ENCODE measurements around the gene BBX.

DNA sequence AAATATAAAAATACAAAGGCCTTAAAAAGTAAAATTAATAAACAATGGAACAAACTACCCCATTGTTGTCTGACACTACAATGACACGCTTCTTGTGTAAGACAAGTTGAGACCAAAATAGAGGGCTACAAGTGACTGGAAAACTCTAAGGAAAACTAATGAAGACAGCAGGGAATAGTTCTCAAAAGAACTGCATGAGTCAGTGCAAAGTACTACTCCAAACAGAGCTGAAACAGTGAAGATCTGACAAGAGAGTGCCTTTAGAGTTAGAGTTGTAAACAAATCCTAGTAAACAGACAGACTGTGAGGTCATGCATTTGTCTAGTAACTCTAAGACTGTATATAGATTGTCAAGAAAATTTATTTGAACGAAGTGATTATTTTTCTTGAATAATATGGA lies 233.9 kb downstream of the BBX start:
- TF ChIP-seq, protein P1, sequence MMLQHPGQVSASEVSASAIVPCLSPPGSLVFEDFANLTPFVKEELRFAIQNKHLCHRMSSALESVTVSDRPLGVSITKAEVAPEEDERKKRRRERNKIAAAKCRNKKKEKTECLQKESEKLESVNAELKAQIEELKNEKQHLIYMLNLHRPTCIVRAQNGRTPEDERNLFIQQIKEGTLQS (CRISPR knock-in tag; conservative IDR thresholded peaks at IDR 0.05) = no peak
- TF ChIP-seq SP1 (CRISPR knock-in tag; conservative IDR thresholded peaks at IDR 0.05) = no peak
- TF ChIP-seq, protein P2, sequence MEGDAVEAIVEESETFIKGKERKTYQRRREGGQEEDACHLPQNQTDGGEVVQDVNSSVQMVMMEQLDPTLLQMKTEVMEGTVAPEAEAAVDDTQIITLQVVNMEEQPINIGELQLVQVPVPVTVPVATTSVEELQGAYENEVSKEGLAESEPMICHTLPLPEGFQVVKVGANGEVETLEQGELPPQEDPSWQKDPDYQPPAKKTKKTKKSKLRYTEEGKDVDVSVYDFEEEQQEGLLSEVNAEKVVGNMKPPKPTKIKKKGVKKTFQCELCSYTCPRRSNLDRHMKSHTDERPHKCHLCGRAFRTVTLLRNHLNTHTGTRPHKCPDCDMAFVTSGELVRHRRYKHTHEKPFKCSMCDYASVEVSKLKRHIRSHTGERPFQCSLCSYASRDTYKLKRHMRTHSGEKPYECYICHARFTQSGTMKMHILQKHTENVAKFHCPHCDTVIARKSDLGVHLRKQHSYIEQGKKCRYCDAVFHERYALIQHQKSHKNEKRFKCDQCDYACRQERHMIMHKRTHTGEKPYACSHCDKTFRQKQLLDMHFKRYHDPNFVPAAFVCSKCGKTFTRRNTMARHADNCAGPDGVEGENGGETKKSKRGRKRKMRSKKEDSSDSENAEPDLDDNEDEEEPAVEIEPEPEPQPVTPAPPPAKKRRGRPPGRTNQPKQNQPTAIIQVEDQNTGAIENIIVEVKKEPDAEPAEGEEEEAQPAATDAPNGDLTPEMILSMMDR (IDR thresholded peaks at IDR 0.05) = no peak
- TF ChIP-seq NR3C1 (CRISPR knock-in tag; conservative IDR thresholded peaks at IDR 0.05; ENCODE audit: low read depth) = no peak
- no peak for TF ChIP-seq NR2C2 (CRISPR knock-in tag; IDR thresholded peaks at IDR 0.05)
- no peak for TF ChIP-seq CREM (CRISPR knock-in tag; IDR thresholded peaks at IDR 0.05)
- TF ChIP-seq, protein P3, sequence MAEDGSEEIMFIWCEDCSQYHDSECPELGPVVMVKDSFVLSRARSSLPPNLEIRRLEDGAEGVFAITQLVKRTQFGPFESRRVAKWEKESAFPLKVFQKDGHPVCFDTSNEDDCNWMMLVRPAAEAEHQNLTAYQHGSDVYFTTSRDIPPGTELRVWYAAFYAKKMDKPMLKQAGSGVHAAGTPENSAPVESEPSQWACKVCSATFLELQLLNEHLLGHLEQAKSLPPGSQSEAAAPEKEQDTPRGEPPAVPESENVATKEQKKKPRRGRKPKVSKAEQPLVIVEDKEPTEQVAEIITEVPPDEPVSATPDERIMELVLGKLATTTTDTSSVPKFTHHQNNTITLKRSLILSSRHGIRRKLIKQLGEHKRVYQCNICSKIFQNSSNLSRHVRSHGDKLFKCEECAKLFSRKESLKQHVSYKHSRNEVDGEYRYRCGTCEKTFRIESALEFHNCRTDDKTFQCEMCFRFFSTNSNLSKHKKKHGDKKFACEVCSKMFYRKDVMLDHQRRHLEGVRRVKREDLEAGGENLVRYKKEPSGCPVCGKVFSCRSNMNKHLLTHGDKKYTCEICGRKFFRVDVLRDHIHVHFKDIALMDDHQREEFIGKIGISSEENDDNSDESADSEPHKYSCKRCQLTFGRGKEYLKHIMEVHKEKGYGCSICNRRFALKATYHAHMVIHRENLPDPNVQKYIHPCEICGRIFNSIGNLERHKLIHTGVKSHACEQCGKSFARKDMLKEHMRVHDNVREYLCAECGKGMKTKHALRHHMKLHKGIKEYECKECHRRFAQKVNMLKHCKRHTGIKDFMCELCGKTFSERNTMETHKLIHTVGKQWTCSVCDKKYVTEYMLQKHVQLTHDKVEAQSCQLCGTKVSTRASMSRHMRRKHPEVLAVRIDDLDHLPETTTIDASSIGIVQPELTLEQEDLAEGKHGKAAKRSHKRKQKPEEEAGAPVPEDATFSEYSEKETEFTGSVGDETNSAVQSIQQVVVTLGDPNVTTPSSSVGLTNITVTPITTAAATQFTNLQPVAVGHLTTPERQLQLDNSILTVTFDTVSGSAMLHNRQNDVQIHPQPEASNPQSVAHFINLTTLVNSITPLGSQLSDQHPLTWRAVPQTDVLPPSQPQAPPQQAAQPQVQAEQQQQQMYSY (CRISPR knock-in tag; IDR thresholded peaks at IDR 0.05) = no peak
- TF ChIP-seq, protein P4, sequence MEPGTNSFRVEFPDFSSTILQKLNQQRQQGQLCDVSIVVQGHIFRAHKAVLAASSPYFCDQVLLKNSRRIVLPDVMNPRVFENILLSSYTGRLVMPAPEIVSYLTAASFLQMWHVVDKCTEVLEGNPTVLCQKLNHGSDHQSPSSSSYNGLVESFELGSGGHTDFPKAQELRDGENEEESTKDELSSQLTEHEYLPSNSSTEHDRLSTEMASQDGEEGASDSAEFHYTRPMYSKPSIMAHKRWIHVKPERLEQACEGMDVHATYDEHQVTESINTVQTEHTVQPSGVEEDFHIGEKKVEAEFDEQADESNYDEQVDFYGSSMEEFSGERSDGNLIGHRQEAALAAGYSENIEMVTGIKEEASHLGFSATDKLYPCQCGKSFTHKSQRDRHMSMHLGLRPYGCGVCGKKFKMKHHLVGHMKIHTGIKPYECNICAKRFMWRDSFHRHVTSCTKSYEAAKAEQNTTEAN (CRISPR knock-in tag; IDR thresholded peaks at IDR 0.05) = no peak
- TF ChIP-seq CBFB (CRISPR knock-in tag; IDR thresholded peaks at IDR 0.05; ENCODE audit: low read depth) = no peak
- TF ChIP-seq IRF2 (CRISPR knock-in tag; IDR thresholded peaks at IDR 0.05; ENCODE audit: borderline replicate concordance, low read depth) = no peak

All from WTC11 (cell line).